Erythroblast (primary cell): ENCODE results near the gene LTV1.
"Not testable (repeated sequence)": the region's sequence is repeated elsewhere in the genome, so short reads cannot be mapped to it uniquely, and the experiment has no call there.

Experiments
- DNase-seq, 2 experiments: peaks; one replicate each; lab custom pipeline; 2025; lab: John Stamatoyannopoulos, UW
- GATA1 ChIP-seq: IDR thresholded peaks from 2 replicates; pipeline ENCODE4 v1.6.1; 2011; ENCODE audit warnings: low read depth, mild to moderate bottlenecking, control low read depth, low read length, moderate library complexity
- POLR2A ChIP-seq: IDR thresholded peaks from 2 replicates; pipeline ENCODE4 v1.6.1; 2011; ENCODE audit warnings: mild to moderate bottlenecking, low read length

Gene LTV1

GRCh38 chr6:143822584-143823024 is 20.5 kb upstream of the LTV1 start:
- TF ChIP-seq POLR2A: no peak
- no peak for TF ChIP-seq GATA1
- no peak for DNase-seq

- TF ChIP-seq GATA1 (no peak), POLR2A (no peak)
- no peak for DNase-seq
Measured at GRCh38 chr6:143823548-143823947, 19.6 kb upstream of the LTV1 start.

DNA sequence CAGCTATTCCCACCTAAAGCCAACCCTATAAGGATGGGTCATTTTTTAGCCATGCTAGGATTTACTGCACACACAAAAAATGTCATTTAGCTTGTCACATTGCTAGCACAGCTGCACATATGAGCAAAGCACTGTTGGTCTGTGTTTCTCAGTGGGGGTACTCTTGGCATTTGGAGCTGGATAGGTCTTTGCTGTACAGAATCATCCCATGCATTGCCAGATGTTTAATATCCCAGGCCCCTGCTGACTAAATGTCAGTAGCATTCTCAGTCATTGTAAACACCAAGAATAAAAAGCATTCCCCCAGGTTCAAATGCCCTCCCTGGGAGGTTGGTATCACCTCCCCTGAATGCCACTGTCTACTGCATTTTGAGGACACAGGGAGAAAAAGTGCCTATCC is 14.6 kb upstream of the LTV1 start:
- TF ChIP-seq GATA1 (no peak), POLR2A (no peak)
- DNase-seq: no peak

GRCh38 chr6:143836150-143836549 is 7.0 kb upstream of the LTV1 start:
- TF ChIP-seq GATA1 (no peak), POLR2A (no peak)
- DNase-seq: no peak

- TF ChIP-seq GATA1 (no peak), POLR2A (no peak)
- peak in 1 of 2 experiments; percentile 8 for DNase-seq
Measured at GRCh38 chr6:143838395-143838794, 4.7 kb upstream of the LTV1 start.

DNA sequence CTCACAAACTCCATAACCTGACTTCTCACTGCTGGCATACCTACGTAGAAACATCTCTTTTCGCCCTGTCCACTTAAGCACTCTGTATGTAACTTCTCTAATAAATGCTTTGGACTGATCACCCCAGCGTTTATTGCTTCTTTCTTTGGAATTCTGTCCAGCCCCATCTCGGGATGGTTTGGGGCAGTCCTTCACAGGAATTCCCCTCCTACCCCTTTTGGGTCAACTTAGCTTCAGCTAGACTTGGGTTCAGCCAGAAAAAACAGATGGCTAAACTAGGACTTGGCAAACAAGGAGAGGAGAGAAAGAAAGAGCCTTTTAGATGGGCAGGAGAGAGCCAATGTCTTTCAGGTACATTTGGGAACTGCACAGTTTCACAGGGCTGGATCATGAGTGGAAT is 3.9 kb upstream of the LTV1 start:
- TF ChIP-seq GATA1 (no peak), POLR2A (no peak)

DNA sequence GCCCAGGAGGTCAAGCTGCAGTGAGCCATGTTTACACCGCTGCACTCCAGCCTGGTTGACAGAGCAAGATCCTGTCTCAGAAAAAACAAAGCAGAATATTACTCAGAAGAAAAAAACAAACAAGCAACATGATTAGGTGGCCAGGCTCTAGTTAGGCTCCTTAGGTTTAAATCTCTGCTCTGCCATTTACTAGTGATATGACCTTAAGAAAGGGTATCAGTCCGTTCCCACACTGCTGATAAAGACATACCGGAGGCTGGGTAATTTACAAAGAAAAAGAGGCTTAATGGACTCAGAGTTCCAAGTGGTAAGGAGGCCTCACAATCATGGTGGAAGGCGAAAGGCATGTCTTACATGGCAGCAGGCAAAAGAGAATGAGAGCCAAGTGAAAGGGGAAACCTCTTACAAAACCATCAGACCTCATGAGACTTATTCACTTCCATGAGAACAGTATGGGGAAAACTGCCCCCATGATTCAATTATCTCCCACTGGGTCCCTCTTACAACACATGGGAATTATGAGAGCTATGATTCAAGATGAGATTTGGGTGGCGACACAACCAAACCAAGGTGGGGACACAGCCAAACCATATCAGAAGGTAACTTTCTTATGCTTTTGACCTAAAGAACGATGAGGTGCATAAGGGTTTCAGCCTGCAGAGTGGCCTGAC is 2.4 kb upstream of the LTV1 start:
- TF ChIP-seq POLR2A: no peak
- no peak for TF ChIP-seq GATA1
- peak in 1 of 2 experiments; percentile 7 for DNase-seq

More for the DNA sequence above, 3.9 kb upstream of the LTV1 start:
- DNase-seq: no peak

DNA sequence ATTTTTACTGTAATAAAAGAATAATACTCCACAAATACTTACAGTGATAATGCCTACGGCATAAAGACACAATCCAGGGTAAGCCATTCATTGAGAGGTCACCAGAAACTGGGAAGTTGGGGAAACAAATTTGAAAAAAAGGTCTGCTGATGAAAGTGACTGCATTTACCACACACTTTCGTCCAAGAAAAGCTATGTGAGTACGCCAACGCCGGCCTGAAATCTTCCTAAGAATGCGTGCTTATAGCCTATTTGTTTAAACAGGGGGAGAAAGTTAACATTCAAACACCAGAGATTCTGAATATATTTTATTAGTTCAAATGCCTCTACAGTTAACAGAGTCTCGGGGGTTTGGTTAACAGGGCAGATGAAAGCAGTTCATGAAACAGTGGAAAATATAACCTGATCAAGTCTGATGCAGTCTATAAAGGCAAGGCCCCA is 657 bp upstream of the LTV1 start:
- no peak for DNase-seq
- TF ChIP-seq POLR2A (no peak), GATA1 (no peak)

DNA sequence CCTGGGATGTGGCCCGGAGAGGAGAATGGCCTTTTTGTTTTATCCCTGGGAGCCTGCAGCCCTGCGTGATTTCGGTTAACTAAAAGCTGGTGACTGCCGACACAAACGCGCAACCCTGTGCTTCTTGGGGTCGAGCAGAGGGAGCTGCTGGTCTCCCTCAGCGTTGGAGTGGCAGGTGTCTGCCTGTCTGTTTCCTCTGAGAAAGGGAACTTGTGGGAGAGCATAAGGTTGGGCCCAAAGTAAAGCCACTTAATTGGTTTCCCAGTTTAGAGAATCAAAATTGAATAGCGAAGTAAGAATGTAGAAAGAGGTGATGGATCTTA is 500 bp downstream of the LTV1 start:
- no peak for DNase-seq
- TF ChIP-seq GATA1: no peak
- TF ChIP-seq POLR2A: no peak

GRCh38 chr6:143844006-143844405 is 868 bp downstream of the LTV1 start:
- DNase-seq: peak; percentile 52
- no peak for TF ChIP-seq POLR2A
- TF ChIP-seq GATA1: no peak

- no peak for DNase-seq
- TF ChIP-seq GATA1 (no peak), POLR2A (no peak)
Measured at GRCh38 chr6:143845033-143845432, 1.9 kb downstream of the LTV1 start.

- not testable (repeated sequence) for DNase-seq
Measured at GRCh38 chr6:143851706-143852105, 8.6 kb downstream of the LTV1 start.

- not testable (repeated sequence) for DNase-seq
Measured at GRCh38 chr6:143855057-143855456, 11.9 kb downstream of the LTV1 start.

- DNase-seq: not testable (repeated sequence)
Measured at GRCh38 chr6:143856762-143857161, 13.6 kb downstream of the LTV1 start.

GRCh38 chr6:143857651-143858050 is 14.5 kb downstream of the LTV1 start:
- no peak for TF ChIP-seq POLR2A
- no peak for TF ChIP-seq GATA1
- DNase-seq: no peak
